ENCODE results near the gene ASCL5. TPM values are rescaled to one million over a fixed set of nuclear protein-coding genes. Genes with fewer than 3 reads are reported as not detected.

ASCL5 gene
- polyA plus RNA-seq, 2 donors = not detected

DNA sequence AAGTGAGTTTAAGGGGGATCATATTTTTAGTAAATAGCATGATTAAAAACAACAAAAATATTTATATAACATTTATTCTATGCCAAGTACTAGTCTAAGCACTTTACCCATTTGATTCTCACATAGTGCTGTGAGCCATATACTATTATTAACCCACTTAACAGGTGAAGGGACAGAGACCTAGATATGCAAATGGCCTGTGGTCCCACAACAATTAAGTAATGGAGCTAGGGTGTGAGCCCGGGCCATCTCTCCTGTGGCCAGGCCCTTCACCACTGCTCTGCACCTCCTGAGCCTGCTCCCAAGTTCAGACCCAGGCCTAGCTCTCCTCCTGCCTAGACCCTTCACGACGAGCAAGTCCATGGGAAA lies 537 bp downstream of the ASCL5 start:
- 55 to 63% methylated on average over 3 of the region's 3 CpGs for WGBS, 2 donors
- no peaks in the 10 kb centered on the region for H3K27me3 ChIP-seq (ENCODE audit: control insufficient read depth in 1 of 2, insufficient read depth in 2 of 2, low read length in 2 of 2)
- H3K4me1 ChIP-seq (ENCODE audit: control insufficient read depth in 2 of 2, insufficient read depth in 2 of 2, low read length in 1 of 2) = peaks cover 0 to 8% of the 10 kb centered on the region in 2 donors
- no peaks in the 10 kb centered on the region for H3K36me3 ChIP-seq (ENCODE audit: control insufficient read depth in 2 of 2, insufficient read depth in 2 of 2, low read length in 1 of 2)
- no peak overlapping the region for H3K4me3 ChIP-seq (ENCODE audit: low read depth in 1 of 2, low read length in 2 of 2)
- no peaks in the 10 kb centered on the region for H3K9me3 ChIP-seq (ENCODE audit: control insufficient read depth in 2 of 2, insufficient read depth in 1 of 2, low read depth in 1 of 2, low read length in 1 of 2)
- H3K27ac ChIP-seq (ENCODE audit: low read depth in 2 of 2, low read length in 1 of 2) = no peak overlapping the region

DNA sequence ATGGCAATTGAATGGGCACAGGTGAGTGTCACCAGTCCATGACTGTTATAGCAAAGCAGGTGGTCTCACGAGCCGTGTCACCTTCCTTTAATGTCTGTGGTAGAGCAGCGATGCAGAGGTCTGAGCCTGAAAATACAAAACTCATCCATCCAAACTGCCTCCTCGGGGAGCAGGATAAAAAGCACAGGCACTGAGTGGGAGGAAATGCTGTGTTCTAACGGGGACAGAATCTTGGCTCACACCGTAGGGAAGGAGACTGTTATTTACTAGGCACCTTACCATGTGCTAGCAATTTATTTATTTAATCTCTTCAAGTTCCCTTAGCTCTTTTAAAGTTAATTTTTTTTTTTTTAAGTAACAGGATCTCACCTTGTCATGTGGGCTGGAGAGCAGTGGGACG lies 1.2 kb downstream of the ASCL5 start:
- Histone ChIP-seq H3K27me3 (ENCODE audit: control insufficient read depth in 1 of 2, insufficient read depth in 2 of 2, low read length in 2 of 2) (no peaks in the 10 kb centered on the region), H3K4me1 (ENCODE audit: control insufficient read depth in 2 of 2, insufficient read depth in 2 of 2, low read length in 1 of 2) (peaks cover 0 to 8% of the 10 kb centered on the region in 2 donors), H3K36me3 (ENCODE audit: control insufficient read depth in 2 of 2, insufficient read depth in 2 of 2, low read length in 1 of 2) (no peaks in the 10 kb centered on the region), H3K9me3 (ENCODE audit: control insufficient read depth in 2 of 2, insufficient read depth in 1 of 2, low read depth in 1 of 2, low read length in 1 of 2) (no peaks in the 10 kb centered on the region), H3K27ac (ENCODE audit: low read depth in 2 of 2, low read length in 1 of 2) (no peak overlapping the region), H3K4me3 (ENCODE audit: low read depth in 1 of 2, low read length in 2 of 2) (no peak overlapping the region)
- 55 to 64% methylated on average over 7 of the region's 7 CpGs for WGBS, 2 donors

DNA sequence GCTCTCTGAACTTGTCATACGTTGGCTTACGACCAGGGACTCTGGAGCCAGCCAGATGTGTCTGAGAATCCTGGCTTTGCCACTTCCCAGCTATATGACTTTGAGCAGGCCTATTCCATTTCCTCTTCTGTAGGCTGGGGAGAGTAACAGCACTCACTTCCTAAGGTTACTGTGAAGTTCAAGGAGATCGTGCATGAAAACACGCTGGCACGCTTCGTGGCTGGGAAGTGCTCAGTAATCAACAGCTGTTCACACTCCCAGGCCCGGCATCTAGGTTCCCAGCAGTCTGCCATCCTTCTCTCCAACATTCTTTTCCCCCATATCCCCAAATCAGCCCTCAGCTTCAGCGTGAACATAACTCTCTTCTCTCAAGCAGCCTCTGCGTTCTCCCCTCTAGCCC lies 2.0 kb downstream of the ASCL5 start:
- no peaks in the 10 kb centered on the region for H3K36me3 ChIP-seq (ENCODE audit: control insufficient read depth in 2 of 2, insufficient read depth in 2 of 2, low read length in 1 of 2)
- no peaks in the 10 kb centered on the region for H3K27me3 ChIP-seq (ENCODE audit: control insufficient read depth in 1 of 2, insufficient read depth in 2 of 2, low read length in 2 of 2)
- H3K9me3 ChIP-seq (ENCODE audit: control insufficient read depth in 2 of 2, insufficient read depth in 1 of 2, low read depth in 1 of 2, low read length in 1 of 2) = no peaks in the 10 kb centered on the region
- 51 to 56% methylated on average over 9 of the region's 9 CpGs for WGBS, 2 donors
- H3K27ac ChIP-seq (ENCODE audit: low read depth in 2 of 2, low read length in 1 of 2) = no peak overlapping the region
- H3K4me3 ChIP-seq (ENCODE audit: low read depth in 1 of 2, low read length in 2 of 2) = no peak overlapping the region
- peaks cover 0 to 8% of the 10 kb centered on the region in 2 donors for H3K4me1 ChIP-seq (ENCODE audit: control insufficient read depth in 2 of 2, insufficient read depth in 2 of 2, low read length in 1 of 2)

DNA sequence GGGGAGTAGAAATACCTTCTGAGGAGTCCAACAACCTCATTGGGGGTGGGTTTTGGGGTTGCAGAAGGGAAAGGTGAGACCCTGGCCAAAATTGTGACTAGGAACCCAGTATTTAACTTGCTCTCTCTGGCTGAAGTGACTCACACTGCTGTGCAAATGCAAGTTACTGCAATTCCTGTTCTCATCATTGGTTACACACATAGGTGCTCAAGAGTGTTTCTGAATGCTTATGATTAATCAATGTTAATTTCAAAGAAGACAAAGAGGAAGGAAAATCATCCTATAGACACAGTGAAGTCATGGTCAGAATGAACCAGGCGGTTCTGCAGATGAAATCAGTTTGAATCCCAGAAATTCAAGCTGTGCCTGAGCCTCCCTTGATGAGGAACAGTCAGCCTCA lies 3.1 kb downstream of the ASCL5 start:
- Histone ChIP-seq H3K27me3 (ENCODE audit: control insufficient read depth in 1 of 2, insufficient read depth in 2 of 2, low read length in 2 of 2) (no peaks in the 10 kb centered on the region), H3K4me1 (ENCODE audit: control insufficient read depth in 2 of 2, insufficient read depth in 2 of 2, low read length in 1 of 2) (peaks cover 0 to 8% of the 10 kb centered on the region in 2 donors), H3K36me3 (ENCODE audit: control insufficient read depth in 2 of 2, insufficient read depth in 2 of 2, low read length in 1 of 2) (no peaks in the 10 kb centered on the region), H3K27ac (ENCODE audit: low read depth in 2 of 2, low read length in 1 of 2) (no peak overlapping the region), H3K9me3 (ENCODE audit: control insufficient read depth in 2 of 2, insufficient read depth in 1 of 2, low read depth in 1 of 2, low read length in 1 of 2) (no peaks in the 10 kb centered on the region), H3K4me3 (ENCODE audit: low read depth in 1 of 2, low read length in 2 of 2) (no peak overlapping the region)
- WGBS, 2 donors = 75 to 88% methylated on average over 1 of the region's 1 CpG

DNA sequence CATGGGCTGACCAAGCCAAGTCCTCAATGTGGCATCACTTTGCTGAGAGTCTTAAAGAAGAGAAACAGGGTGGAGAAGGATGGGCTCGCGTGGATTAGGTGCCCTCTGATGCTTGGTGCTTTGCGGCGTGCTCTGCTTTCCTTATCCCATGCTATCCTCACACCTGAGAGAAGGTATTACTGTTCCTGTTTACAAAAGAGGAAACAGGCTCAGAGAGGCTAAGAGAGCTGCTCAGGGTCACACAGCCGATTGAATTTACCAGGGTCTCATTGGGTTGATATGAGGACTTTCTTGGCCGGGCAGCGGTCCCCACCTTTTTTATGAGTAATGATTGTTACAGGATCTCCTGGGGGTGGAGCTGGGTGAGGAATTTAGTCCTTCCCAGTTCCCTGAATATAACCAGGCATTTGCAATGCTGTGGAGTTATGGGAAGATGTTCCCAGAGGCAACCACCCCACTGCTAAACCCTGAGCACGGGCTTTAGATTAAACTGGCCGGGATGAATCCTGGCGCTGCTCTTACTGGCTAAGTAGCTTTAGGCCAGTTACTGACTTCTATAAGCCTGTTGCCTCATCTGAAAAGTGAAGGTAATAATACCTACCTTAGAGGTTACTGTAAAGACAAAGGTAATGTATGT lies 4.5 kb downstream of the ASCL5 start:
- Histone ChIP-seq H3K9me3 (ENCODE audit: control insufficient read depth in 2 of 2, insufficient read depth in 1 of 2, low read depth in 1 of 2, low read length in 1 of 2) (no peaks in the 10 kb centered on the region), H3K36me3 (ENCODE audit: control insufficient read depth in 2 of 2, insufficient read depth in 2 of 2, low read length in 1 of 2) (no peaks in the 10 kb centered on the region), H3K27ac (ENCODE audit: low read depth in 2 of 2, low read length in 1 of 2) (no peak overlapping the region), H3K4me1 (ENCODE audit: control insufficient read depth in 2 of 2, insufficient read depth in 2 of 2, low read length in 1 of 2) (peaks cover 0 to 8% of the 10 kb centered on the region in 2 donors), H3K4me3 (ENCODE audit: low read depth in 1 of 2, low read length in 2 of 2) (no peak overlapping the region), H3K27me3 (ENCODE audit: control insufficient read depth in 1 of 2, insufficient read depth in 2 of 2, low read length in 2 of 2) (no peaks in the 10 kb centered on the region)
- WGBS, 2 donors = 85 to 91% methylated on average over 10 of the region's 10 CpGs

DNA sequence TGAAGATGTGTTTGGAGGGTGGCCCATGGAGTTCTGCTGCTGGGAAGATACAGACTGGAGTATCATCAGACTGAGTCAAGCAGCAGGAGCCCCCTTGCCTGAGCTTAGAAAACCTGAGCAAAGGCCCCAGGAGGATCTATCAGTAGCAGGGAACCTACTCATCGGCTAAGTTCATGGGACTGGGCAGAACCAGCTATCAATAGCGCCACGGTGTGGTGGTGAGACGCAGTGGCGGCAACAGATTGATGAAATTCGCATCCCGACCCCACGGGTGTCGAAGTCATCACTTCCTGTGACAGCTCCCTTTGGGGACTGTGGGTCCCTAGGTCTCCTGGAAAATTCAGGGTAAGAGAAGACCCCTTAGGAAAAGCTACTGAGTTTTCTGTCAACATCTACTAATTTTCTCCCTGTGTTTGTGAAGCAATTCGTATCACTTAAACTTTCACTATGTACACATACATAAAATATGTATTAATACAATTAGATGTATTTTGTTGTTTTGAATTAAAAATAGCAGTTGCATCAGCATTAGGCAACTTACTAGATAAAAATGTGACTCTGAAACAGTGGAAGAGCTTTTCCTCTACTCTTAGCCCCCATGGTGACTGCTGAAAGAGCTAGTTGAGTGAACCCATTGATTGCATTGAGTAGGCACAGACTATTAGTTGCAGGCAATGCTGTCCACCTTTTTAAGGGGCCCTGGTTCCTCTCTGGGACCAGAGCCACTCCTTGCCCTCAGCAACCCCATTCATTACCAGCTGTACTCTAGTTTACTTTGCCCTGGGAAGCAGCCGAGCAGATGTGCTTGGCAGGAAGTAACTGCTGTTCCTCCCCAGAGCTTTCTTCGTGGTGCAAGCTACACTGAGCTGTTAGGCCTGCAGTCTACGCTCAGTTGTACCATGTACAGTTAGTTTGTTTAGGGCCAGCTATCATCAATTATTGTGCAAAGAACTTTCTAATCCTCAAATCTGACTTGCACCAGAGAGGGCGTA lies 7.5 kb downstream of the ASCL5 start:
- Histone ChIP-seq H3K27ac (ENCODE audit: low read depth in 2 of 2, low read length in 1 of 2) (no peak overlapping the region), H3K36me3 (ENCODE audit: control insufficient read depth in 2 of 2, insufficient read depth in 2 of 2, low read length in 1 of 2) (no peaks in the 10 kb centered on the region), H3K4me1 (ENCODE audit: control insufficient read depth in 2 of 2, insufficient read depth in 2 of 2, low read length in 1 of 2) (peaks cover 3% of the 10 kb centered on the region in 2 donors), H3K4me3 (ENCODE audit: low read depth in 1 of 2, low read length in 2 of 2) (no peak overlapping the region), H3K27me3 (ENCODE audit: control insufficient read depth in 1 of 2, insufficient read depth in 2 of 2, low read length in 2 of 2) (peaks cover 0 to 2% of the 10 kb centered on the region in 2 donors), H3K9me3 (ENCODE audit: control insufficient read depth in 2 of 2, insufficient read depth in 1 of 2, low read depth in 1 of 2, low read length in 1 of 2) (no peaks in the 10 kb centered on the region)
- 42 to 47% methylated on average over 14 of the region's 14 CpGs for WGBS, 2 donors

DNA sequence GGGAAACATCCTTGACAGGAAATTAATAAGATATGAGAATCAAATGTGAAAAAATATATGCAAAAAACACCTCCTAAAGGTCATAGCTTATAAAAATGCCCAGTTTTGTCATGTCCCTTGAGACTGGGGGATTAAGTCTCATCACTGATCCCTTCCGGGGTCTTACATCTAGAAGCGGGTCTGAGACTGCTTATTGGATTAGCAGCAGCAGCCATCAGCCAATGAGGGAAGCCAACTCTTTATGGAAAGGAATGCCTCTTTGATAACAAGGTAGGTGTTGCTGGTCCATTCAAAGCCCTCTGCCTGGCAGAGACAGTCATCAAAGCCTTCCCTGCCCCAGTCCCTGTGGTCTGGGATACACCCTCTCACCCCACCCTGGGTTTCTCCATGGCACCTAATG lies 10.9 kb downstream of the ASCL5 start:
- H3K9me3 ChIP-seq (ENCODE audit: control insufficient read depth in 2 of 2, insufficient read depth in 1 of 2, low read depth in 1 of 2, low read length in 1 of 2) = no peaks in the 10 kb centered on the region
- H3K27me3 ChIP-seq (ENCODE audit: control insufficient read depth in 1 of 2, insufficient read depth in 2 of 2, low read length in 2 of 2) = peaks cover 0 to 2% of the 10 kb centered on the region in 2 donors
- H3K4me3 ChIP-seq (ENCODE audit: low read depth in 1 of 2, low read length in 2 of 2) = no peak overlapping the region
- H3K27ac ChIP-seq (ENCODE audit: low read depth in 2 of 2, low read length in 1 of 2) = no peak overlapping the region
- WGBS, 2 donors = 96% methylated on average over 2 of the region's 2 CpGs
- peaks cover 3 to 5% of the 10 kb centered on the region in 2 donors for H3K4me1 ChIP-seq (ENCODE audit: control insufficient read depth in 2 of 2, insufficient read depth in 2 of 2, low read length in 1 of 2)
- H3K36me3 ChIP-seq (ENCODE audit: control insufficient read depth in 2 of 2, insufficient read depth in 2 of 2, low read length in 1 of 2) = no peaks in the 10 kb centered on the region

DNA sequence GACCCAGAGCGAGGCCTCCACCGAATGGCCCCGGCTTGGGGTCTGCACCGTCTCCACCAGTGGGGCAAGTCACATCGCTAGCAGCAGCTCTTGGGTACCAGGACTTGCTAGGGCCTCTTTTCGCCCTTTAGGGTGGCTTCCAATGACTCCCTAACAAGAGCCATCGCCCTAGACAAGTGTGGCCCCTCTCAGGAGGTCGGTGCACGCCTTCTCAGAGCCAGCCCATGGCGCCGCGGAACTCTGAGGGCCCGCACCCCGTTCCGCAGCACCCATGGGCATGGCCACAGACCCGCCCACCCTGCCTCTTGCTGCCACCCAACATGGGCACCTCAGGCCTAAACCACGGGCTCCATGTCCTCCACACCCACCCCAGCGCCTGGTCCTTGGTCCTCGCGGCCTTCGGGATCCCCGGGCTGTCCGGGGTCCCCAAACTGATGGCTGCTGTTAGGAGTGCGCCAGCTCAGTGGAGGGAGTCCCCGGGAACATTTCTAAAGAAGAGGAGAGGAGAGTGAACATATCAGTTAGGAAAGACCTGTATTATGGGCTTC lies 11.5 kb downstream of the ASCL5 start:
- no peak overlapping the region for H3K4me3 ChIP-seq (ENCODE audit: low read depth in 1 of 2, low read length in 2 of 2)
- no peaks in the 10 kb centered on the region for H3K36me3 ChIP-seq (ENCODE audit: control insufficient read depth in 2 of 2, insufficient read depth in 2 of 2, low read length in 1 of 2)
- H3K4me1 ChIP-seq (ENCODE audit: control insufficient read depth in 2 of 2, insufficient read depth in 2 of 2, low read length in 1 of 2) = peaks cover 3 to 5% of the 10 kb centered on the region in 2 donors
- WGBS, 2 donors = 96 to 97% methylated on average over 25 of the region's 25 CpGs
- no peaks in the 10 kb centered on the region for H3K9me3 ChIP-seq (ENCODE audit: control insufficient read depth in 2 of 2, insufficient read depth in 1 of 2, low read depth in 1 of 2, low read length in 1 of 2)
- no peak overlapping the region for H3K27ac ChIP-seq (ENCODE audit: low read depth in 2 of 2, low read length in 1 of 2)
- H3K27me3 ChIP-seq (ENCODE audit: control insufficient read depth in 1 of 2, insufficient read depth in 2 of 2, low read length in 2 of 2) = peaks cover 0 to 2% of the 10 kb centered on the region in 2 donors

DNA sequence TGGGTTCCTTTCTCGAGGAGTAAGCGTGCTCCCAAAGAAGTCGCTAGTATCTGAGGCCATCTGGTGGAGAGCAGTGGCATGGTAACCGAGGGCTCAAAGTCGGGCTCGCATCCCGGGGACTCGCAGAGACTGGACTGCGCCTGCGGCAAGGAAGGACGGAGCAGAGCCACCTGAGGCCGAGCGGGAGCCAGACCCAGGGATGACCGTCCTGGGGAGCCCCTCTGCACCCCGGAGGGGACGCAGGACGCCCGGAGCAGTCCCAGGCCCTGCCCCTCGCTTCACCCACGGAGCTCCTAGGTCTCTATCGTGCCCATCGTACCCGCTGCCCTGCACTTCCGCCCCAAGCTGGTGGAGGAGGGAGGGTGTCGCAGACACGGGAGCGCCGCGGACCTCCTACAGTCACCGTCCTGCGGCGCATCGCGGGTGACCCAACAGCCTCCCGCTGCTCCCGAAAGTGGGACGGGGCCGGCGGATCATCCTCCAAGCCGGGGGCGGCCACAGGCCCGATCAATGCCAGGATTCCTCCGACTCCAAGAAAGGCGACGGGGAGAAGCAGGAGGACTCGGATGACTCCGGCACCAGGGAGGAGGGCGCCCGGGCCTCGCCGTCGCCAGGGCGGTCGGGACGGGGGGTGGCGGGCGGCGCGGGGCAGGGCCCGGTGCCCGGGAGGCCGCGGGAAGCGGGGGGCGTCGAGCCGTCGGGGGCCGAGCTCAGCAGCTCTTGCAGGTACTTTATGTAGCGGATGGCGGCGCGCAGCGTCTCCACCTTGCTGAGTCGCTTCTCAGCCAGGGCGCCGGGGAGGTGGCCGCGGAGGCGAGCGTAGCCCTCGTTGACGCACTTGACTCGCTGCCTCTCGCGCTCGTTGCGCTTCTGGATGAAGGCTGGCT lies 12.5 kb downstream of the ASCL5 start:
- no peaks in the 10 kb centered on the region for H3K9me3 ChIP-seq (ENCODE audit: control insufficient read depth in 2 of 2, insufficient read depth in 1 of 2, low read depth in 1 of 2, low read length in 1 of 2)
- no peak overlapping the region for H3K27ac ChIP-seq (ENCODE audit: low read depth in 2 of 2, low read length in 1 of 2)
- H3K4me1 ChIP-seq (ENCODE audit: control insufficient read depth in 2 of 2, insufficient read depth in 2 of 2, low read length in 1 of 2) = peaks cover 3 to 5% of the 10 kb centered on the region in 2 donors
- no peaks in the 10 kb centered on the region for H3K36me3 ChIP-seq (ENCODE audit: control insufficient read depth in 2 of 2, insufficient read depth in 2 of 2, low read length in 1 of 2)
- H3K4me3 ChIP-seq (ENCODE audit: low read depth in 1 of 2, low read length in 2 of 2) = peak overlapping the region; percentile 42 to 52
- WGBS, 2 donors = 3 to 6% methylated on average over 61 to 88 of the region's 88 CpGs
- peaks cover 0 to 2% of the 10 kb centered on the region in 2 donors for H3K27me3 ChIP-seq (ENCODE audit: control insufficient read depth in 1 of 2, insufficient read depth in 2 of 2, low read length in 2 of 2)

All from esophagus (tissue), 2 donors.